Upper lobe of left lung (tissue), 4 donors: ENCODE measurements around the gene FMN2.

Experiments
- POLR2A ChIP-seq, 4 donors: fragments of 450-650 bp; IDR thresholded peaks; one replicate each; pipeline ENCODE4 v1.5.1; 2016 to 2017; ENCODE audit warnings: antibody characterized with exemption in 4 of 4, mild to moderate bottlenecking in 2 of 4
- POLR2AphosphoS5 ChIP-seq, 2 donors: sonication (generic); formaldehyde crosslinking; IDR thresholded peaks; one replicate each; pipeline ENCODE4 v1.5.1; 2017; ENCODE audit warnings: antibody characterized with exemption in 2 of 2

DNA sequence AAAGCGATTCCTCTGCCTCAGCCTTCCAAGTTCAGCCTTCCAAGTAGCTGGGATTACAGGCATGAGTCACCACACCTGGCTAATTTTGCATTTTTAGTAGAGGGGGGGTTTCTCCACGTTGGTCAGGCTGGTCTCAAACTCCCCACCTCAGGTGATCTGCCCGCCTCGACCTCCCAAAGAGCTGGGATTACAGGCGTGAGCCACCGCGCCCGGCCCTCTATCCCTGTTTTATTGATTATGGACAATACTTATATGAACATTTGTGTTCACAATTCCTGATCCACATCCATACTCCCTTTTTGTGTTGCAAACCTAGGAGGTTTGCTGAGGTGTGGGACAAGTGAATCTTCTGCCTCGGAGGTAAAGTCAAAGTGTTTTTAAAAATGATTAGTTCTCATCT is 275.0 kb downstream of the FMN2 start:
- no peak for TF ChIP-seq POLR2AphosphoS5 (IDR thresholded peaks at IDR 0.05)
- no peak for TF ChIP-seq POLR2A (IDR thresholded peaks at IDR 0.05)
